GM18867 (cell line): Measurements from ENCODE around the gene CCR6.

Source experiments
- ATAC-seq: cut with Tn5 transposase; IDR thresholded peaks from one replicate; pipeline ENCODE4 v1.9.1; 2021; ENCODE audit warnings: mild to moderate bottlenecking, moderate library complexity; ENCODE audit not compliant: unreplicated experiment

The CCR6 gene

GRCh38 chr6:167141667-167142432 lies 19.0 kb downstream of the CCR6 start:
- ATAC-seq, result peak; percentile 78

- no peak for ATAC-seq
Observed at GRCh38 chr6:167142433-167142761, 19.5 kb downstream of the CCR6 start.

- no peak for ATAC-seq
Observed at GRCh38 chr6:167143041-167143440, 20.1 kb downstream of the CCR6 start.

GRCh38 chr6:167145461-167145860 lies 22.6 kb downstream of the CCR6 start:
- no peak for ATAC-seq

DNA sequence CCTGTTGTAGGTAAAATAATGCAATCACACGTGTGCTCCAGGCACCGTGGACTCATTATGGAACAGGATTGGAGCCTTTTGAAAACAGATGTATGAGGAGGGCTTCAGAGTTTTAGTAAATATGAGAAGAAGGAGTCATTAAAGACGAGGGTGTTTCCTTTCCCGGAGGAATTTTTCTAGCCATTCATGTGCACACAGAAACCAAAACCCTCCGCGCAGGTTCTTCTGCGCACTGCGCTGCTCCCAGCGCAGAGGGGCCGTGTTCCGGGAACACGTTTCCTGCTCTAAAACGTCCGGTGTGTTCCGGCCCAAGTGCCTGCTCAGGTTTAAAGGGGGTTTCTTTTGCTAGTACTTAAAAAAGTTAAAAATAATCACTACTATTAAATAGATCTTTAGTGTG lies 23.2 kb downstream of the CCR6 start:
- no peak for ATAC-seq

- ATAC-seq, result no peak
Observed at GRCh38 chr6:167146977-167147376, 24.1 kb downstream of the CCR6 start.

GRCh38 chr6:167148021-167148420 lies 25.1 kb downstream of the CCR6 start:
- no peak for ATAC-seq

- ATAC-seq, result no peak
Observed at GRCh38 chr6:167148997-167149396, 26.1 kb downstream of the CCR6 start.

DNA sequence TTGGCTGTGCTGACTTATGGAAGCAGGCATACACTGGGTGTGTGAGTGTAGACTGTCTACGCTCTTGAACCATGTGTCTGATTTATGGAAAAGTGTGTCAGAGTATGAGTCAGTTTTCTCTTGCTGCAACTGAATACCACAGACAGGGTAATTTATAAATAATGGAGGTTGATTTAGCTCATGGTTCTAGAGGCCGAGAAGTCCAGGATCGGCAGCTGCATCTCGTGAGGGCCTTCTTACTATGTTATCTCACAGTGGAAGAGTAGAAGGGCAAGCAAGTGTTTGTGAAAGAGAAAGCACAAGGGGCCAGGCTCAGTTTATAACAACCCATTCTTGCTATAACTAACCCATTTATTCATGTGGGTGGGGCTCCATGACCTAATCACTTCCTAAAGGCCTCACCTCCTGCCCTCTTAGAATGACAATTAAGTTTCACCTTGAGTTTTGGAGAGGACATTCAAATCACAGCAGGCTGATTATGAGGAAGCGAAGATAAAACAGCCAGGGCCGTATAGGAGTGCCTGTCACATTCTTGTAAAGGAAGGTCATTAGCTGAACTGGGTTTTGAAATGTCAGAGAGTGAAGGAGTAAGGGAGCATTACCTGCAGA lies 28.1 kb downstream of the CCR6 start:
- ATAC-seq, result peak; percentile 61

DNA sequence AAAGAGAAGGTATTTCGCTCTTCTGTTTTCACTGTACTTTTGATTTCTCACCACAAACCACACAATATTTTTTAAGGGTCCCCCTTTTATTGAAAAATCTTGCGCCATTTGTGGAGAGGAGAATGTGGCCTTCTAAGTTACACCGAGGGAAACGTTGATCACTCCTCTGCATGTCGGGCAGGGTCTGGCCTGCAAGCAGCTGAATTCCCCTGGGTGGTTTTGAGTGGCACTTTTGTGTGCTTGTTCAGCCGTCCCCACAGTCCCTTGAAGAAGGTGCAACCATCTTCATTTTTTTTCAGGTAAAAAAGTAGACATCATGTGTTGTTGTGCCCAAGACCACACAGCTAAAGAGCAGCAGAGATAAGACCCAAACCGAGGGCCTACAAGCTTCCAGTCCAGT lies 28.8 kb downstream of the CCR6 start:
- ATAC-seq, result no peak

- peak; percentile 61 for ATAC-seq
Observed at GRCh38 chr6:167152862-167153261, 30.0 kb downstream of the CCR6 start.

- peak; percentile 53 for ATAC-seq
Observed at GRCh38 chr6:167153521-167153959, 30.6 kb downstream of the CCR6 start.

DNA sequence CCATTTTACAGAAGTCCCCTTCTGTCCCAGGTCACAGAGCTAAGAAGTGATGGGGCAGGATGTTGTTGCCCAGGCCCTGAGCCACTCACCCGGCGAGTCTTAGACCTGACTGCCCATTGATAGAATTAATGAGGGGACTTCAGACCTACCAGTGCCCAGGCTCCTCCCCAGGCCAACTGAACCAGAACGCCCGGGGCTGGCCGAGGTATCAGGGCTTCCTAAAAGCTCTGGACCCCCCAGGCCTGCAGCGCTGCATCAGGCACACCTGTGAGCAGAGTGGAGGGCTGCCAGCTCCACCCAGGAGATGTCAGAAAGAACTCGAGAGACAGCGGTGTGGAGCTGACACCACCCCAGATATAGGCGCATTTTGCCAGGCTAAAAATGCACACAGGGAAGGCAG lies 31.4 kb downstream of the CCR6 start:
- ATAC-seq, result no peak

- ATAC-seq, result no peak
Observed at GRCh38 chr6:167154895-167155294, 32.0 kb downstream of the CCR6 start.

DNA sequence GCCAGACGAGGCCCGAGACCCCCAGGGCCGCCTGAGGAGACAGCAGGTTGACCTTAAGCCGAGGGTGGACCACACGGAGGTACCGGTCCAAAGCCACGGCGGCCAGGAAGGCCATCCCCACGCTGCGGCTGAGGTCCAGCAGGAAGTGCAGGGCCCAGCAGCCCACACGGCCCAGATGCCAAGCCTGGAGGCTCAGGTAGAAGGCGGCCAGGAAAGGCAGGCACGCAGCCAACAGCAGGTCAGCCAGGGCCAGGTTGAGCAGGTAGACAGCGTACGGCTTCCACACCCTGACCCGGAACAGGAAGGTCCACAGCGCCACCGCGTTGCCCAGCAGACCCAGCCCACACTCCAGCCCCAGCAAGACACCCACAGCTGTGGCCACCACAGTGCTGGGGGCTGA lies 34.5 kb downstream of the CCR6 start:
- no peak for ATAC-seq

DNA sequence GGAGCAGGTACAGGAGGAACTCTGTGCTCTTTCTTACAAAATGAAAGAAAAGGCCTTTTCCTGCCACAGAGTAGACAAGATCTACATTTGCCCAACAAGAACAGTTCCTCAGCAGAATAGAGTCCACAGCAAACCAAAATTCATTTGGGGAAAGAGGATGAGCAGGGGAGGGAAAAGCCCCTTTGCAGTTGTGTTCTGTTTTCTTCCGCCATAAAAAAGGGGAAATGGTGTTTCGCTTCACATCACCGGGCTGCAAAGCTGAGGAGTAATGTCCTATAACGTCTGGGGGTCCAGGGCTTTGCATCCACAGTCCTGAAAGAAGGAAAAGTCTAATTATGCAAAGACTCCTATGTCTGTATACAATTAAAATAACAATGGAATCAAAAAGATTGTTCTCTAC lies 35.0 kb downstream of the CCR6 start, which contains the start of gene GPR31:
Gene GPR31 (minus strand): TSS at position 118 of the 400 bp plus-strand sequence. CDS start 149 bp downstream, outside the sequence.
- no peak for ATAC-seq

- no peak for ATAC-seq
Observed at GRCh38 chr6:167161851-167162467, 39.1 kb downstream of the CCR6 start.

- no peak for ATAC-seq
Observed at GRCh38 chr6:167162591-167162990, 39.7 kb downstream of the CCR6 start.

DNA sequence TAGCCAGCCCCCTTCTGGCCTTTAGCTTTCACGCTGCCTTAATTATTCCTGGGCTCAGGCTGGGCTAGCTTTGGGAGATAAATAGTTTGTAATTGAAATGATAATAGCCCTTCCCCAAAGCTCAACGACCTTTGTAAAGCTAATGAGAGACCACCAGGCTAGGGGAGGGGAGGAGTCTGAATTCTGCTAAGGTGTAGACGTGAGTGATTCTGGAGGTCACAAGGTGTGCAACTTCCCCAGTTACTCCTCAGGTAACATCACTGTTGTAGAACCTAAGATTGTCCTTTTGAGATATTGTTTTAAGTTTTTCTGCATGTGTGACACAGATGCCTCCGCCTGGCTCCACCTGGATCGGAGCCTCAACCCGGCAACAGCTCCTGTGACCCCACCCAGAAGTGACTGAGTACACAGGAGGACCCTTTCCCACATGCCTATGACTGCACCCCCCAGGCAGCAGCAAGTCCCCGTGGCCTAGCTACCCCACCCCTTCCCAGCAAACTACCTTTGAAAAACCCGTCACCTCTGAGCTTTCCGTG lies 40.6 kb downstream of the CCR6 start:
- ATAC-seq, result no peak

GRCh38 chr6:167164261-167164660 lies 41.4 kb downstream of the CCR6 start:
- ATAC-seq, result no peak

DNA sequence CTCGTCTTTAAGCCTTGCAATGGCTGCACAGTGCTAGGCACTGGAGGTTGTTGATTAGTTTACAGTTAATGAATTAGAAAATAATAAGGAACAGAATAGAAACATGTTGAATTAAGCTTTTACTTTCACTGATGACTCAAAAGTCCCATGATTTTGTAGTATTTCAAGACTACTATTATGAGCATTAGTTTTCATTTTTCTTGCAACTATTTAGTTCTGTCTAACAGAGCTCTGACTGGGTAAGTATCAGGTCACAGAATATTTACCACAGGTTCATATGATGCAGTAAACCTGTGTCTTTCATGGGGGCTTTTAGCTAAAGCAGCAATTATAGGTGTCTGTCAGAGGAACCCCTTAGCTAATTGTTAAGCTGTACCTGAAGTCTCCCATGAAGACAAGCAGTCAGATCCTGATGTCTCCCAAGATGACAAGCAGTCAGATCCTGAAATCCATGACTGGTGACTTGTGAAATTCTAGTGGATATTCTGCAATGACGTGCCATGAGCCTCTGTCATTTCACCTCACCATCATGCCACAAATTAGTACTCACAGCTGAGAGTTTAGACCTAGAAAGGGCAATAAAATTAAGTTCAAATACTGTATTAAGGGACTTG lies 43.1 kb downstream of the CCR6 start:
- no peak for ATAC-seq
